ENCODE results near the gene CELF6. TPM values are rescaled to one million over a fixed set of nuclear protein-coding genes. Genes with fewer than 3 reads are reported as not detected.

The CELF6 gene
- total RNA-seq, 1 donor from 2014 or later, result 0.21 TPM

- Mint-ChIP-seq H3K4me1 (ENCODE audit: unreplicated experiment) (peaks cover 7% of the 10 kb centered on the region), H3K27me3 (ENCODE audit: unreplicated experiment) (peaks cover 7% of the 10 kb centered on the region), H3K27ac (ENCODE audit: unreplicated experiment) (no peak overlapping the region), H3K4me3 (ENCODE audit: unreplicated experiment) (no peak overlapping the region), H3K9me3 (ENCODE audit: unreplicated experiment) (no peaks in the 10 kb centered on the region), H3K36me3 (ENCODE audit: low read depth, unreplicated experiment) (peaks cover 13% of the 10 kb centered on the region)
- no peak for TF ChIP-seq CTCF (IDR thresholded peaks at IDR 0.05; ENCODE audit: unreplicated experiment)
- DNase-seq (ENCODE audit: low spot score), result no peak
These were observed 82.7 kb downstream of the CELF6 start for GRCh38 chr15:72237029-72237852.

- DNase-seq (ENCODE audit: low spot score), result no peak
- Mint-ChIP-seq H3K4me1 (ENCODE audit: unreplicated experiment) (peaks cover 15% of the 10 kb centered on the region), H3K27me3 (ENCODE audit: unreplicated experiment) (peaks cover 5% of the 10 kb centered on the region), H3K27ac (ENCODE audit: unreplicated experiment) (no peak overlapping the region), H3K4me3 (ENCODE audit: unreplicated experiment) (peak overlapping the region; percentile 49), H3K9me3 (ENCODE audit: unreplicated experiment) (no peaks in the 10 kb centered on the region), H3K36me3 (ENCODE audit: low read depth, unreplicated experiment) (peaks cover 5% of the 10 kb centered on the region)
- no peak for TF ChIP-seq CTCF (IDR thresholded peaks at IDR 0.05; ENCODE audit: unreplicated experiment)
These were observed 83.5 kb downstream of the CELF6 start for GRCh38 chr15:72236381-72237003.

- Mint-ChIP-seq H3K27me3 (ENCODE audit: unreplicated experiment) (peaks cover 8% of the 10 kb centered on the region), H3K4me3 (ENCODE audit: unreplicated experiment) (no peak overlapping the region), H3K36me3 (ENCODE audit: low read depth, unreplicated experiment) (no peaks in the 10 kb centered on the region), H3K27ac (ENCODE audit: unreplicated experiment) (no peak overlapping the region), H3K4me1 (ENCODE audit: unreplicated experiment) (peaks cover 15% of the 10 kb centered on the region), H3K9me3 (ENCODE audit: unreplicated experiment) (no peaks in the 10 kb centered on the region)
- no peak for TF ChIP-seq CTCF (IDR thresholded peaks at IDR 0.05; ENCODE audit: unreplicated experiment)
- no peak for DNase-seq (ENCODE audit: low spot score)
These were observed 84.7 kb downstream of the CELF6 start for GRCh38 chr15:72235298-72235697.

Other genes starting within 250 kb of the CELF6 start
- gene MYO9A, start 202.0 kb downstream of the CELF6 start, total RNA-seq (ENCODE audit: unreplicated experiment), result 39.2 TPM
- 4.1 TPM for gene SENP8, start 201.8 kb downstream of the CELF6 start, total RNA-seq (ENCODE audit: unreplicated experiment)
- gene GRAMD2A, start 122.4 kb downstream of the CELF6 start, total RNA-seq (ENCODE audit: unreplicated experiment), result 0.31 TPM
- gene PKM, start 89.0 kb downstream of the CELF6 start, total RNA-seq (ENCODE audit: unreplicated experiment), result 604 TPM
- gene PARP6, start 47.6 kb downstream of the CELF6 start, total RNA-seq (ENCODE audit: unreplicated experiment), result 77.4 TPM
- 123 TPM for gene HEXA, start 55.9 kb upstream of the CELF6 start, total RNA-seq (ENCODE audit: unreplicated experiment)
- gene TMEM202, start 78.1 kb upstream of the CELF6 start, total RNA-seq (ENCODE audit: unreplicated experiment), result not detected
- gene ARIH1, start 154.2 kb upstream of the CELF6 start, total RNA-seq (ENCODE audit: unreplicated experiment), result 184 TPM

Data from endothelial cell (in vitro differentiated cells).